Astrocyte (in vitro differentiated cells and primary cell): ENCODE results near the gene AACS.

Experiments used
- CTCF ChIP-seq: IDR thresholded peaks from 2 replicates; pipeline ENCODE4 v1.5.1; 2011; ENCODE audit warnings: low read depth, mild to moderate bottlenecking, inconsistent platforms, low read length, moderate library complexity; ENCODE audit not compliant: insufficient read depth
- EZH2 ChIP-seq: IDR thresholded peaks from 2 replicates; pipeline ENCODE4 v1.6.1; 2012; ENCODE audit warnings: mild to moderate bottlenecking, low read length, inconsistent platforms; ENCODE audit not compliant: insufficient read depth

- no peak for TF ChIP-seq CTCF
- no peak for TF ChIP-seq EZH2
These were observed 80.0 kb downstream of the AACS start for GRCh38 chr12:125145196-125145595.
